Measurements from ENCODE around the gene INAFM2. TPM values are rescaled to one million over a fixed set of nuclear protein-coding genes. Genes with fewer than 3 reads are reported as not detected.

The INAFM2 gene
- polyA plus RNA-seq, 4 donors: 13.1 to 22.2 (median 18.3) TPM

DNA sequence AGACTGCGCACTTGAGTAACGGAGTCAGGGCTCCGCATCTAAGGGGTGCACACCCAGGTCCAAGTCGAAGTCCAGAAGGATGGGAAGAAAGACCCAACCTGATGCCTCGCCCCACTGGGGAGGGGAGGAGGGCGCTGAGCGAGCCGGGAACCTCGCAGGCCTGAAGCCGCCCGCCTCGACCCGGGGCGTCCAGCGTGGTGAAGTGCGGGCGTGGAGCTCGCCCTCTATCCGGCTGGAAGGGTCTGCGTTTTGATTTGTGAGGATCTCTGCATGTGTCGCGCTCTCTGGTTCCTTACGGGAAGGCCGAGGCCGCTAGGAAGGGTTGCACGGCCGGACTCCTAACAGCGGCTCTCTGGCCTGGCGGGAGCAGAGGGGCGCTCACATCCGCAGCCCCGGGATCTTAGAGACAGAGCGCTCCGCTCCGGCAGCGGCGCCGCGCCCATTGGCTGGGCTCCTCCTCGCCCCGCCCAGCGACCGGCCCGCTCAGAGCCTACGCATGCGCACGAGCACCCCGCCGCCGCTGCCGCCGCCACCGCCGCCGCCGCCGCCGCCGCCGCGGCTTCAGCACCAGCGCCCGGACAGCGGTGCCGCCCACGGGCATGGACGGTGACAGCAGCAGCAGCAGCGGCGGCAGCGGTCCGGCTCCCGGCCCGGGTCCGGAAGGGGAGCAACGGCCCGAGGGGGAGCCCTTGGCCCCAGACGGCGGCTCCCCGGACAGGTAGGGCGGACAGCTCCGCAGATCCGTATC lies 34.4 kb downstream of the INAFM2 start, which contains the start of gene DISP2:
Gene DISP2 (plus strand): TSS at position 497 of the 748 bp plus-strand sequence. CDS start 103 bp downstream, at position 600.
- DNase-seq (ENCODE audit: low read depth in 4 of 4, low spot score in 3 of 4): no peak

DNA sequence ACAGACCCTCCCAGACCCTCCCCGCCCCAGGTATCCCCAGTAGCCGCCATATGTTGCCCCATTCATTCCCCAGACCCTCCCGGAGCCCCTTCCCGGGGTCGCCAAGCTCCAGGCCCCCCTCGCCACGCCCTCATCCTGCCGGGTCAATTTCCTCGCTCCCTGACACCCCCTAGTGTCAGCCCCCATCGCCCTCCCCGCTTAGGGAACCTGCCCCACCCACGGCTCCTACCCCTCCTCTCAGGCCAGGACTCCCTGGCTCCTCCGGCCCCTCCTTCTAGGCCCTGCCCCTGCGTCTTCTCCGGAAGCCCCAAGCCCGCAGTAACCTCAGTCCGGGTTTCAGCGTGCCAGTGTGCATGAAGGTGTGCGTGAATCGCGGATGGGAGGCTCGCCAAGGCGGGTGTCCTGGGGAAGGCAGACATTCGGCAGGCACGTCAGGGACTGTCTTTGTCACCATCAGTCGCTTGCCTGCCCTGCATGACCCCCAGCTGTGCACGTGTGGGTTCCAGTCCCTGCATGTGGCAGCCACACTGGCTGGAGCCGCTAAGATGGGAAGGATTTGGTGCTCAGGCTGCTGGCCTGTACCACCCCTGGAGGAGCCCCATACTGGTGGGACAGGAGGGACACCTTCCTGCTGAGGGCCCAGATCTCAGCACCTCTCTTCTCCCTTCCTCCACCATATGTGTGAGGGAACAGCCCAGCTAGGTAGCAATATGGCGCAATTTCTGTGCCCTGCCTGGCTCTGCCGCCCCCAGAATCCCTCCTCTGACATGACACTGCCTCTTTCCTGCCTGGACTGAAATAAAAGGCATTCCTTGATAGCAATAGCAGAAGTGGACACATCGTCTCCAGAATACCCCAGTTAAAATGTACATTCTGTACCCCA lies 35.2 kb downstream of the INAFM2 start:
- no peak for DNase-seq (ENCODE audit: low read depth in 4 of 4, low spot score in 3 of 4)

DNA sequence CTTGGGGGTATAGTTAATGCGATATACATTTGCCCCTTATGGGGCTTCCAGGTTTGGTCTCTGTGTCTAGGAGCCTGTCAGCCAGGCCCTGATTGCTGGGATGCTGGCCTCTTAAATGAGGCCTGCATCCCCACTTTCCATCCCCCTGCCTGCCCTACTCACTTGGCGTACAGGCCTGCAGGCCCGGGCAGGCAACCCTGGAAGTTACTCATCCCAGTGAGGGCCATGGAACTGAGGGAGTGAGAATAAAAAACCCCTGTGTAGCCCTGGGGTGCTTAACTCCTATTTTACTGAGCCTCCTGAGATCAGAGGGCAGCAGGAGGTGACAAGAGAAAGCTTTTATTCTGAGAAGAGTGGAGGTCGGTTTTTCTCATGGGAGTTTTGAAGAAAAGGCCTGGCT lies 36.5 kb downstream of the INAFM2 start:
- DNase-seq (ENCODE audit: low read depth in 4 of 4, low spot score in 3 of 4): no peak

DNA sequence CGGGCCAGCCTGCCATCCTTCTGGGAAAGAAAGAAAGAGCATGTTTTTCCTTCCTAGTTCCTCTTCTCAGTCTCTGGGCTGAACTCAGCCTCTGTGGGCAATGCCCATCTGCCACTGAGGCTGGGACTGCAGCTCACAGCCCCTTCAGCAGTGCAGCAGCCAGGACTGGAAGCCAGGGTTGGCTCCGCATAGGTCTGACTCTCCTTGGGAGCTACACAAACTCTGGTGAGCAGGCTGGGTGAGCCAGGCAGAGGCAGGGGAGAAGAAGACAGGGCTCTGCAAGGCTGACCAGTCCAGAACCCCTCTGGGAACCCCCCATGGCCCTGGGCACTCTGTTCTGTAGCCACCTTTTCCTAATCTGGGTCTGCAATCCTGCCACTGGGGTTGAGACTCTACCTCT lies 38.1 kb downstream of the INAFM2 start:
- no peak for DNase-seq (ENCODE audit: low read depth in 4 of 4, low spot score in 3 of 4)

DNA sequence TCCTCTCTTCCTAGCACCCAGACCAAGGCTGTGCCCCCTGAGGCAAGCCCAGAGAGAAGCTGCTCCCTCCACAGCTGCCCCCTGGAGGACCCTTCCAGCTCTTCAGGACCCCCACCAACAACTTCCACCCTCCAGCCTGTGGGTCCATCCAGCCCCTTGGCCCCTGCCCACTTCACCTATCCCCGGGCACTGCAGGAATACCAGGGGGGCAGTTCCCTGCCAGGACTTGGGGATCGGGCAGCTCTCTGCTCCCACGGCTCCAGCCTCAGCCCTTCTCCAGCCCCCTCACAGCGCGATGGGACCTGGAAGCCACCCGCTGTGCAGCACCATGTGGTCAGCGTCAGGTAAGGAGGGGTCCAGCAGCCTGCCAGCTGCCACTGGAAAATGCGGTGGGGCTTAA lies 40.1 kb downstream of the INAFM2 start:
- DNase-seq (ENCODE audit: low read depth in 4 of 4, low spot score in 3 of 4): no peak

DNA sequence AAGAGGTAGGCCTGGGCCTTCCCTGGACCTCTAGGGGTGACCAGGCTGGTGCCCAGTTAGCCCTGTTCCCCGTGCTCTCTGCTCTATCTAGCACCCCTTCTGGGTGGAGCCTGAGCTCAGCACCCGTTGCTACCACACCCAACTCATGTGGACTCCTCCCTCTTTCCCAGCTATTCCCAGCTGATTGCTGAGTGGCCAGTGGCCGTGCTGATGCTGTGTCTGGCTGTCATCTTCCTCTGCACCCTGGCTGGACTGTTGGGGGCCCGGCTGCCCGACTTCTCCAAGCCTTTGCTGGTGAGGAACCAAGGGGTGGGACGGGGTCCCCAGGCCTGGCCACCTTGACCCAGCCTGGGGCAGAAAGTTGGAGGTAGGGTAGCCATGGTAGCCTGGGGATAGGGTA lies 40.8 kb downstream of the INAFM2 start:
- DNase-seq (ENCODE audit: low read depth in 4 of 4, low spot score in 3 of 4): no peak

DNA sequence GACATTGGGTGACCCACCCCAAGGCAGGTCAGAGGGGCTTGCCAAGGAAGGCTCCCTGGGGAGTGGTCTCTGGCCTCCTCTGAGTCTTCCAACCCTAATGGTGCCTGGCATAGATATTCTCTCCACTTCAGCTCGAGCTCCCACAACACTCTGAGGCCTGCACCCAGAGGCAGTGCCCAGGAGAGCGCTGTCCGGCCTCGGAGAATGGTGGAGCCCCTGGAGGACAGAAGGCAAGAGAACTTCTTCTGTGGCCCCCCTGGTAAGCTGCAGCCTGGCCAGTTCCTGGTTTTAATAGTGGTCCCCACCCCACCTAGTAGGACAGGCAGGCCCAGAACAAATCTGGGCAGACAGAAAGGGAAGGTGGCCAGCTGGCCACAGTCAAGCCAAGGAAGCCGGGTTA lies 41.5 kb downstream of the INAFM2 start:
- DNase-seq (ENCODE audit: low read depth in 4 of 4, low spot score in 3 of 4): no peak

DNA sequence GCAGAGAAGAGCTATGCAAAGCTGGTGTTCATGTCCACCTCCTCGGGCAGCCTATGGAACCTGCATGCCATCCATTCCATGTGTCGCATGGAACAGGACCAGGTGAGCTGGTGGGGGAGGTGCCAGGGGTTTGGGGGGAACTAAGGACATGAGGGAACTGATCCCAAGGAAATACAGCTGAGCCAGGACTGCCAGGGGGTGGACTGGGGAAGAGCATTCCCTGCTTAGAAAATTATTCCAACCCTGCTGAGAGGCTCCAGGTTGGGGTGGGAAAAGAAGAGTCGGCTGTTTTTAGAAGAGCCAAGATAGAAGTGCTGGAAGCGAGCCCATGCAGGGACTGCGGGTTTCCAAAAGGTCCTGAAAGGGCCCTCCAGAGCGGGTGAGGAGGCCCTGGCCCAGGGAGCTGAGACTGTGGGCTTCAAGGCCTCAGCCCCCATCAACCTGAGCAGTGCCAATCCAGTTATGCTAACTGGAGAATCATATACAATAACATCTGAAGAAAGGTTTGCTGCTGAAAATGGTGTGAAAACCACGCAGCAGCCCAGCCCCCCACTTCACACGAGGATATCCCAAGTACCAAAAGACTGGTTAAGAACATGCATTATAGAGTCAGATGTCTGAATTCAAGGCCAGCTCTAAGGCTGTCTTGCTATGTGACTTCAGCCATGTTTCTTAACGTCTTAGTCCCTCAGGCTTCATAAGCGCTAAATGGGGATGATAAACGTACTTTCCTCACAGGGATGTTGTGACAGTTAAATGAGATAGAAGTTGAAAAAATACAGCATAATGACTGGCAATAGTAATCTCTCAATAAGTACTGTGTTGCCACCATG lies 42.3 kb downstream of the INAFM2 start:
- DNase-seq (ENCODE audit: low read depth in 4 of 4, low spot score in 3 of 4): no peak

DNA sequence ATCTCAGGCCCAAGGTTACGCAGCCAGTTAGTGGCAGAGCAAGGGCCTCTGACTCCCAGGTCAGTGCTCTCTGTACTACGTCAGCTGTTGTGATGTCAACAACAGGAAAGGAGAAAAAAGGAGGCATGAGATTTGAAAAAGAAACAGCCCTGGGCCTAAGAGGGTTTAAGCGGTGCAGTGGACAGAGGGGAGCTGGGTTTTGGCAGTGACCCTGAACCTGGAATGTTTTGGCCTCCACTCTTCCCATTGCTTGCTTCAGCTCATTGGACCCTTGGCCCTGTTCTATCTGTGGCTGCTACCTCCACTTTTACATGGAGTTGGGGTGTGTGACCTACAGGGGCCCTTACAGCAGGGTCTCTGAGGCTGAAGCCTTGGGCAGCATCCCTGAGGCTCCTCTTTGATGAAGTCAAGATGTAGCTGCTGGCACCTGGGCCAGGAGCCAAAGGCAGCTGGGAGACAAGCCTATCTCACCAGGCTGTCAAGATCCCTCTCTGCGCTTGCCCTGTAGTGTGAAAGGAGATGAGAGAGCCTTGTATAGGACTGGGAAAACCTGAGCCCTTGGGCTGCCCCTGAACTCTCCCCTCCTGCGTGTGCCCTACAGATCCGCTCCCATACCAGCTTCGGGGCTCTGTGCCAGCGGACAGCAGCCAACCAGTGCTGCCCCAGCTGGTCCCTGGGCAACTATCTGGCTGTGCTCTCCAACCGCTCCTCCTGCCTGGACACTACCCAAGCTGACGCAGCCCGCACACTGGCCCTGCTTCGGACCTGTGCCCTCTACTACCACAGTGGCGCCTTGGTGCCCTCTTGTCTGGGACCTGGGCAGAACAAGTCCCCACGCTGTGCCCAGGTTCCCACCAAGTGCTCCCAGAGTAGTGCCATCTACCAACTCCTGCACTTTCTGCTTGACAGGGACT lies 43.2 kb downstream of the INAFM2 start:
- DNase-seq (ENCODE audit: low read depth in 4 of 4, low spot score in 3 of 4): no peak

DNA sequence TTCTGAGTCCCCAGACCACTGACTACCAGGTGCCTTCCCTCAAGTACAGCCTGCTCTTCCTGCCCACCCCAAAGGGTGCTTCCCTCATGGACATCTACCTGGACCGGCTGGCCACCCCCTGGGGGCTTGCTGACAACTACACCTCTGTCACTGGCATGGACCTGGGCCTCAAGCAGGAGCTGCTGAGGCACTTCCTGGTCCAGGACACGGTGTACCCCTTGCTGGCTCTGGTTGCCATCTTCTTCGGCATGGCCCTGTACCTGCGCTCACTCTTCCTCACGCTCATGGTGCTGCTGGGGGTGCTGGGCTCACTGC lies 43.8 kb downstream of the INAFM2 start:
- no peak for DNase-seq (ENCODE audit: low read depth in 4 of 4, low spot score in 3 of 4)

DNA sequence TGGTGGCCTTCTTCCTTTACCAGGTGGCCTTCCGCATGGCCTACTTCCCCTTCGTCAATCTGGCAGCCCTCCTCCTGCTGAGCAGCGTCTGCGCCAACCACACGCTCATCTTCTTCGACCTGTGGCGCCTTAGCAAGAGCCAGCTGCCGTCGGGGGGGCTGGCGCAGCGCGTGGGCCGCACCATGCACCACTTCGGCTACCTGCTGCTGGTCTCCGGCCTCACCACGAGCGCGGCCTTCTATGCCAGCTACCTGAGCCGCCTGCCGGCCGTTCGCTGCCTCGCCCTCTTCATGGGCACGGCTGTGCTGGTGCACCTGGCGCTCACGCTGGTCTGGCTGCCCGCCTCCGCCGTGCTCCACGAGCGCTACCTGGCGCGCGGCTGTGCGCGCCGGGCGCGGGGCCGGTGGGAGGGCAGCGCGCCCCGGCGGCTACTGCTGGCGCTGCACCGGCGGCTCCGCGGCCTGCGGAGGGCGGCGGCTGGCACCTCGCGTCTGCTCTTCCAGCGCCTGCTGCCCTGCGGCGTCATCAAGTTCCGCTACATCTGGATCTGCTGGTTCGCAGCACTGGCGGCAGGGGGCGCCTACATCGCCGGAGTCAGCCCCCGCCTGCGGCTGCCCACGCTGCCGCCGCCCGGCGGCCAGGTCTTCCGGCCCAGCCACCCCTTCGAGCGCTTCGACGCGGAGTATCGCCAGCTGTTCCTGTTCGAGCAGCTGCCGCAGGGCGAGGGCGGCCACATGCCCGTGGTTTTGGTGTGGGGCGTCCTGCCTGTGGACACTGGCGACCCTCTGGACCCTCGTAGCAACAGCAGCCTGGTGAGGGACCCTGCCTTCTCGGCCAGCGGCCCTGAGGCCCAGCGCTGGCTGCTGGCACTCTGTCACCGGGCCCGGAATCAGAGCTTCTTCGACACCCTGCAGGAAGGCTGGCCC lies 44.5 kb downstream of the INAFM2 start:
- peak; percentile 52 to 80 (median 68) for DNase-seq (ENCODE audit: low read depth in 4 of 4, low spot score in 3 of 4)

DNA sequence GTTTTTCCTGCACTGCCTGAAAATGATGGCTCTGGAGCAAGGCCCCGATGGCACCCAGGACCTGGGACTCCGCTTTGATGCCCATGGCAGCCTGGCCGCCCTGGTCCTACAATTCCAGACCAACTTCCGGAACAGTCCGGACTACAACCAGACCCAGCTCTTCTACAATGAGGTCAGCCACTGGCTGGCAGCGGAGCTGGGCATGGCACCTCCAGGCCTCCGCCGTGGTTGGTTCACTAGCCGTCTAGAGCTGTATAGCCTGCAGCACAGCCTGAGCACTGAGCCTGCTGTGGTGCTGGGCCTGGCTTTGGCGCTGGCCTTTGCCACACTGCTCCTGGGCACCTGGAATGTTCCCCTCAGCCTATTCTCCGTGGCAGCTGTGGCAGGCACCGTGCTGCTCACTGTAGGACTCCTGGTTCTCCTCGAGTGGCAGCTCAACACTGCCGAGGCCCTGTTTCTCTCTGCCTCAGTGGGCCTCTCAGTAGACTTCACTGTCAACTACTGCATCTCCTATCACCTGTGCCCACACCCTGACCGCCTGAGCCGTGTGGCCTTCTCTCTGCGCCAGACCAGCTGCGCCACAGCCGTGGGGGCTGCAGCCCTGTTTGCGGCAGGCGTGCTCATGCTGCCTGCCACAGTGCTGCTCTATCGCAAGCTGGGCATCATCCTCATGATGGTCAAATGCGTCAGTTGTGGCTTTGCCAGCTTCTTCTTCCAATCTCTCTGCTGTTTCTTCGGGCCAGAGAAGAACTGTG lies 45.4 kb downstream of the INAFM2 start:
- no peak for DNase-seq (ENCODE audit: low read depth in 4 of 4, low spot score in 3 of 4)

DNA sequence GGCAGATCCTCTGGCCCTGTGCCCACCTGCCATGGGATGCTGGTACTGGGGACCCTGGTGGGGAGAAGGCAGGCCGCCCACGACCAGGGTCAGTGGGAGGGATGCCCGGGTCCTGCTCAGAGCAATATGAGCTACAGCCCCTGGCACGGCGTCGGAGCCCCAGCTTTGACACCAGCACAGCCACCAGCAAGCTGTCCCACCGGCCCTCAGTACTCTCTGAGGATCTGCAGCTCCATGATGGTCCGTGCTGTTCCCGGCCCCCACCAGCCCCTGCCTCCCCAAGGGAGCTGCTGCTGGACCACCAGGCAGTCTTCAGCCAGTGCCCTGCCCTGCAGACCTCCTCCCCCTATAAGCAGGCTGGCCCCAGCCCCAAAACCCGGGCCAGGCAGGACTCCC lies 46.0 kb downstream of the INAFM2 start:
- DNase-seq (ENCODE audit: low read depth in 4 of 4, low spot score in 3 of 4): no peak

DNA sequence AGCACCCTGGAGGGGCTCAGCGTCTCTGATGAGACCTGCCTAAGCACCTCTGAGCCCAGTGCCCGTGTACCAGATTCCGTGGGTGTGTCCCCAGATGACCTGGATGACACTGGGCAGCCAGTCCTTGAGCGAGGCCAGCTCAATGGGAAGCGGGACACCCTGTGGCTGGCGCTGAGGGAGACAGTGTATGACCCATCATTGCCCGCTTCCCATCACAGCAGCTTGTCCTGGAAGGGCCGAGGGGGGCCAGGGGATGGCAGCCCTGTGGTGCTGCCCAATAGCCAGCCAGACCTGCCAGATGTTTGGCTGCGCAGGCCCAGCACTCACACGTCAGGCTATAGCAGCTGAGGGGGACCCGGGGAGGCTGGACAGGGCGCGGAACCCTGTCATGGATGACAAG lies 46.5 kb downstream of the INAFM2 start:
- no peak for DNase-seq (ENCODE audit: low read depth in 4 of 4, low spot score in 3 of 4)

DNA sequence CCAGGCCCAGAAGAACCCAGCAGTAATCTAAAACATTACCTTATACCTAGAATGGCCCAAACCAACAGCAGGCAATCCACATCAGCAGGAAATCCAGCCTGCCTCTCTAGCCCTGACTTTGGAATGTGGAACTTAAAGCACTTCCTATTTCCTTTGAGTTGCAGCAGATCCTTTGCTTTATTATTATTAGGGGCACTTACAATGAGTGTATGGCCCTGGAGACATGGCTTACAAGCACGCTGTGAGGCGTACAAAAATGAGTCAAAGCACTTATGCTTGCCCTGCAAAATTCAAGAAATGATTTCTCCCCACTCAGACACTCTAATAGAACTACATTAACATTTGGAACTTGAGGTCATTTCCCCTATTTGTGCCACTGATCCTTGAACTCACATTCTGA lies 49.5 kb downstream of the INAFM2 start:
- no peak for DNase-seq (ENCODE audit: low read depth in 4 of 4, low spot score in 3 of 4)

Measured in left renal pelvis (tissue), 4 donors.